Measurements from ENCODE around the gene POU2F1. TPM values are rescaled to one million over a fixed set of nuclear protein-coding genes. Genes with fewer than 3 reads are reported as not detected.

POU2F1 gene
- total and polyA plus RNA-seq, 12 donors = 3.2 to 52.5 (median 12.6) TPM

GRCh38 chr1:167227934-167228378, 7.3 kb downstream of the POU2F1 start:
- H3K4me1 ChIP-seq (replicated peaks in 1 of 2) = peaks cover 10 to 50% of the 10 kb centered on the region in 2 donors
- no peak overlapping the region for H3K27ac ChIP-seq
- no peaks in the 10 kb centered on the region for H3K27me3 ChIP-seq
- intact Hi-C loops (cut with DNase I) = no loop called here
- no peaks in the 10 kb centered on the region for H3K9me3 ChIP-seq (replicated peaks in 1 of 3)
- H3K36me3 ChIP-seq (replicated peaks in 1 of 2) = no peaks in the 10 kb centered on the region
- TF ChIP-seq POLR2A (IDR thresholded peaks at IDR 0.05) (no peak), CTCF (IDR thresholded peaks at IDR 0.05) (no peak)
- no peak for DNase-seq
- H3K4me3 ChIP-seq = no peak overlapping the region
- 81 to 86% (median 82%) methylated on average over 2 of the region's 2 CpGs for WGBS, 4 donors

GRCh38 chr1:167229719-167230385, 9.2 kb downstream of the POU2F1 start:
- Histone ChIP-seq H3K36me3 (replicated peaks in 1 of 2) (no peaks in the 10 kb centered on the region), H3K4me3 (no peak overlapping the region), H3K27me3 (no peaks in the 10 kb centered on the region), H3K27ac (no peak overlapping the region), H3K9me3 (replicated peaks in 1 of 3) (no peaks in the 10 kb centered on the region), H3K4me1 (replicated peaks in 1 of 2) (peaks cover 6 to 37% of the 10 kb centered on the region in 2 donors)
- intact Hi-C loops (cut with DNase I) = no loop called here
- WGBS, 4 donors = 72 to 83% (median 78%) methylated on average over 2 of the region's 2 CpGs
- DNase-seq = no peak
- TF ChIP-seq POLR2A (IDR thresholded peaks at IDR 0.05) (no peak), CTCF (IDR thresholded peaks at IDR 0.05) (no peak)

- no peaks in the 10 kb centered on the region for H3K27me3 ChIP-seq
- TF ChIP-seq POLR2A (IDR thresholded peaks at IDR 0.05) (no peak), CTCF (IDR thresholded peaks at IDR 0.05) (no peak)
- H3K36me3 ChIP-seq (replicated peaks in 1 of 2) = no peaks in the 10 kb centered on the region
- DNase-seq = no peak
- intact Hi-C loops (cut with DNase I) = no loop called here
- no peaks in the 10 kb centered on the region for H3K9me3 ChIP-seq (replicated peaks in 1 of 3)
- H3K4me3 ChIP-seq = no peak overlapping the region
- H3K27ac ChIP-seq = no peak overlapping the region
- peaks cover 3 to 31% of the 10 kb centered on the region in 2 donors for H3K4me1 ChIP-seq (replicated peaks in 1 of 2)
These were observed 9.8 kb downstream of the POU2F1 start for GRCh38 chr1:167230437-167230836.

GRCh38 chr1:167231873-167232450, 11.3 kb downstream of the POU2F1 start:
- peaks cover 3 to 20% of the 10 kb centered on the region in 2 donors for H3K4me1 ChIP-seq (replicated peaks in 1 of 2)
- H3K27me3 ChIP-seq = no peaks in the 10 kb centered on the region
- DNase-seq = no peak
- H3K27ac ChIP-seq = no peak overlapping the region
- TF ChIP-seq CTCF (IDR thresholded peaks at IDR 0.05) = no peak
- no peak for TF ChIP-seq POLR2A (IDR thresholded peaks at IDR 0.05)
- no peak overlapping the region for H3K4me3 ChIP-seq
- no peaks in the 10 kb centered on the region for H3K36me3 ChIP-seq (replicated peaks in 1 of 2)
- intact Hi-C loops (cut with DNase I) = no loop called here
- H3K9me3 ChIP-seq (replicated peaks in 1 of 3) = no peaks in the 10 kb centered on the region
- WGBS, 4 donors = 89 to 94% (median 91%) methylated on average over 6 of the region's 6 CpGs

Measured in adrenal gland (tissue), 12 donors.